GM23338 (cell line): ENCODE measurements around the gene ABL1. TPM values are rescaled to one million over a fixed set of nuclear protein-coding genes. Genes with fewer than 3 reads are reported as not detected.

Experiments used
- CREB1 ChIP-seq: fragments of 250-450 bp; sonication (Bioruptor Pico); IDR thresholded peaks from 2 replicates; pipeline ENCODE4 v1.5.0; 2020; ENCODE audit warnings: low read depth, mild to moderate bottlenecking, moderate library complexity
- ETS1 ChIP-seq: IDR thresholded peaks from 2 replicates; pipeline ENCODE4 v1.6.1; 2016; ENCODE audit warnings: antibody characterized with exemption
- EZH2phosphoT487 ChIP-seq: fragments of 200-600 bp; sonication (generic); IDR thresholded peaks from one replicate; pipeline ENCODE4 v1.8.1; 2018; ENCODE audit warnings: antibody characterized with exemption; ENCODE audit not compliant: unreplicated experiment
- JUNB ChIP-seq: IDR thresholded peaks from one replicate; pipeline ENCODE4 v1.6.1; 2016; ENCODE audit warnings: antibody characterized with exemption; ENCODE audit not compliant: unreplicated experiment
- NANOG ChIP-seq: IDR thresholded peaks from 2 replicates; pipeline ENCODE4 v1.6.1; 2016; ENCODE audit warnings: antibody characterized with exemption, borderline replicate concordance
- REST ChIP-seq: IDR thresholded peaks from one replicate; pipeline ENCODE4 v1.6.1; 2018; ENCODE audit warnings: antibody characterized with exemption; ENCODE audit not compliant: unreplicated experiment
- STAT1 ChIP-seq: IDR thresholded peaks from one replicate; pipeline ENCODE4 v1.6.1; 2016; ENCODE audit warnings: antibody characterized with exemption; ENCODE audit not compliant: unreplicated experiment
- polyA plus RNA-seq: library from polyadenylated mRNA; unstranded; fragments of >200 nt; fragmentation: Nextera tagmentation; extraction: Ambion mirVana; gene quantifications from 2 replicates; pipeline ENCODE4 v1.2.1, GENCODE V29; 2016
- total RNA-seq: library from RNA; depleted of rRNA; stranded (reverse); fragments of >200 nt; shearing (Covaris generic); gene quantifications from 2 replicates; pipeline ENCODE4 v1.2.3, GENCODE V29; 2014
- TF ChIP-seq, protein P1 (sequence below): fragments of 250-450 bp; sonication (Bioruptor Pico); IDR thresholded peaks from 2 replicates; pipeline ENCODE4 v1.5.0; 2020; ENCODE audit warnings: mild to moderate bottlenecking, moderate library complexity
- TF ChIP-seq, protein P2 (sequence below), 2 experiments: fragments of 200-600 bp in 1 of 2; sonication (generic) in 1 of 2; conservative IDR thresholded peaks; 2 replicates each; pipeline versions ENCODE4 v1.5.1 to v1.6.1; 2016 to 2017; ENCODE audit warnings: antibody characterized with exemption in 2 of 2, low read depth in 2 of 2, mild to moderate bottlenecking in 2 of 2, moderate library complexity in 1 of 2

Gene ABL1
- total and polyA plus RNA-seq, 2 experiments from 2014 or later = 20.7 to 85.1 TPM

GRCh38 chr9:130899051-130899748, 64.1 kb downstream of the ABL1 start (continued):
- TF ChIP-seq, protein P1, sequence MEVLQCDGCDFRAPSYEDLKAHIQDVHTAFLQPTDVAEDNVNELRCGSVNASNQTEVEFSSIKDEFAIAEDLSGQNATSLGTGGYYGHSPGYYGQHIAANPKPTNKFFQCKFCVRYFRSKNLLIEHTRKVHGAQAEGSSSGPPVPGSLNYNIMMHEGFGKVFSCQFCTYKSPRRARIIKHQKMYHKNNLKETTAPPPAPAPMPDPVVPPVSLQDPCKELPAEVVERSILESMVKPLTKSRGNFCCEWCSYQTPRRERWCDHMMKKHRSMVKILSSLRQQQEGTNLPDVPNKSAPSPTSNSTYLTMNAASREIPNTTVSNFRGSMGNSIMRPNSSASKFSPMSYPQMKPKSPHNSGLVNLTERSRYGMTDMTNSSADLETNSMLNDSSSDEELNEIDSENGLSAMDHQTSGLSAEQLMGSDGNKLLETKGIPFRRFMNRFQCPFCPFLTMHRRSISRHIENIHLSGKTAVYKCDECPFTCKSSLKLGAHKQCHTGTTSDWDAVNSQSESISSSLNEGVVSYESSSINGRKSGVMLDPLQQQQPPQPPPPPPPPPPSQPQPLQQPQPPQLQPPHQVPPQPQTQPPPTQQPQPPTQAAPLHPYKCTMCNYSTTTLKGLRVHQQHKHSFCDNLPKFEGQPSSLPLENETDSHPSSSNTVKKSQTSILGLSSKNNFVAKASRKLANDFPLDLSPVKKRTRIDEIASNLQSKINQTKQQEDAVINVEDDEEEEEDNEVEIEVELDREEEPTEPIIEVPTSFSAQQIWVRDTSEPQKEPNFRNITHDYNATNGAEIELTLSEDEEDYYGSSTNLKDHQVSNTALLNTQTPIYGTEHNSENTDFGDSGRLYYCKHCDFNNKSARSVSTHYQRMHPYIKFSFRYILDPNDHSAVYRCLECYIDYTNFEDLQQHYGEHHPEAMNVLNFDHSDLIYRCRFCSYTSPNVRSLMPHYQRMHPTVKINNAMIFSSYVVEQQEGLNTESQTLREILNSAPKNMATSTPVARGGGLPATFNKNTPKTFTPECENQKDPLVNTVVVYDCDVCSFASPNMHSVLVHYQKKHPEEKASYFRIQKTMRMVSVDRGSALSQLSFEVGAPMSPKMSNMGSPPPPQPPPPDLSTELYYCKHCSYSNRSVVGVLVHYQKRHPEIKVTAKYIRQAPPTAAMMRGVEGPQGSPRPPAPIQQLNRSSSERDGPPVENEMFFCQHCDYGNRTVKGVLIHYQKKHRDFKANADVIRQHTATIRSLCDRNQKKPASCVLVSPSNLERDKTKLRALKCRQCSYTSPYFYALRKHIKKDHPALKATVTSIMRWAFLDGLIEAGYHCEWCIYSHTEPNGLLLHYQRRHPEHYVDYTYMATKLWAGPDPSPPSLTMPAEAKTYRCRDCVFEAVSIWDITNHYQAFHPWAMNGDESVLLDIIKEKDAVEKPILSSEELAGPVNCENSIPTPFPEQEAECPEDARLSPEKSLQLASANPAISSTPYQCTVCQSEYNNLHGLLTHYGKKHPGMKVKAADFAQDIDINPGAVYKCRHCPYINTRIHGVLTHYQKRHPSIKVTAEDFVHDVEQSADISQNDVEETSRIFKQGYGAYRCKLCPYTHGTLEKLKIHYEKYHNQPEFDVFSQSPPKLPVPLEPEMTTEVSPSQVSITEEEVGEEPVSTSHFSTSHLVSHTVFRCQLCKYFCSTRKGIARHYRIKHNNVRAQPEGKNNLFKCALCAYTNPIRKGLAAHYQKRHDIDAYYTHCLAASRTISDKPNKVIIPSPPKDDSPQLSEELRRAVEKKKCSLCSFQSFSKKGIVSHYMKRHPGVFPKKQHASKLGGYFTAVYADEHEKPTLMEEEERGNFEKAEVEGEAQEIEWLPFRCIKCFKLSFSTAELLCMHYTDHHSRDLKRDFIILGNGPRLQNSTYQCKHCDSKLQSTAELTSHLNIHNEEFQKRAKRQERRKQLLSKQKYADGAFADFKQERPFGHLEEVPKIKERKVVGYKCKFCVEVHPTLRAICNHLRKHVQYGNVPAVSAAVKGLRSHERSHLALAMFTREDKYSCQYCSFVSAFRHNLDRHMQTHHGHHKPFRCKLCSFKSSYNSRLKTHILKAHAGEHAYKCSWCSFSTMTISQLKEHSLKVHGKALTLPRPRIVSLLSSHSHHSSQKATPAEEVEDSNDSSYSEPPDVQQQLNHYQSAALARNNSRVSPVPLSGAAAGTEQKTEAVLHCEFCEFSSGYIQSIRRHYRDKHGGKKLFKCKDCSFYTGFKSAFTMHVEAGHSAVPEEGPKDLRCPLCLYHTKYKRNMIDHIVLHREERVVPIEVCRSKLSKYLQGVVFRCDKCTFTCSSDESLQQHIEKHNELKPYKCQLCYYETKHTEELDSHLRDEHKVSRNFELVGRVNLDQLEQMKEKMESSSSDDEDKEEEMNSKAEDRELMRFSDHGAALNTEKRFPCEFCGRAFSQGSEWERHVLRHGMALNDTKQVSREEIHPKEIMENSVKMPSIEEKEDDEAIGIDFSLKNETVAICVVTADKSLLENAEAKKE = no peak
- TF ChIP-seq ETS1 = no peak
- TF ChIP-seq STAT1 = no peak
- no peak for TF ChIP-seq NANOG
- no peak for TF ChIP-seq REST
- TF ChIP-seq JUNB = no peak
- no peak for TF ChIP-seq CREB1 (CRISPR knock-in tag)
- TF ChIP-seq, protein P2, sequence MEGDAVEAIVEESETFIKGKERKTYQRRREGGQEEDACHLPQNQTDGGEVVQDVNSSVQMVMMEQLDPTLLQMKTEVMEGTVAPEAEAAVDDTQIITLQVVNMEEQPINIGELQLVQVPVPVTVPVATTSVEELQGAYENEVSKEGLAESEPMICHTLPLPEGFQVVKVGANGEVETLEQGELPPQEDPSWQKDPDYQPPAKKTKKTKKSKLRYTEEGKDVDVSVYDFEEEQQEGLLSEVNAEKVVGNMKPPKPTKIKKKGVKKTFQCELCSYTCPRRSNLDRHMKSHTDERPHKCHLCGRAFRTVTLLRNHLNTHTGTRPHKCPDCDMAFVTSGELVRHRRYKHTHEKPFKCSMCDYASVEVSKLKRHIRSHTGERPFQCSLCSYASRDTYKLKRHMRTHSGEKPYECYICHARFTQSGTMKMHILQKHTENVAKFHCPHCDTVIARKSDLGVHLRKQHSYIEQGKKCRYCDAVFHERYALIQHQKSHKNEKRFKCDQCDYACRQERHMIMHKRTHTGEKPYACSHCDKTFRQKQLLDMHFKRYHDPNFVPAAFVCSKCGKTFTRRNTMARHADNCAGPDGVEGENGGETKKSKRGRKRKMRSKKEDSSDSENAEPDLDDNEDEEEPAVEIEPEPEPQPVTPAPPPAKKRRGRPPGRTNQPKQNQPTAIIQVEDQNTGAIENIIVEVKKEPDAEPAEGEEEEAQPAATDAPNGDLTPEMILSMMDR (conservative IDR thresholded peaks at IDR 0.05; ENCODE audit: low read depth in 2 of 2) = no peak
- TF ChIP-seq EZH2phosphoT487 = no peak
